HCT116 (cell line): Measurements from ENCODE around the gene NPEPL1. TPM values are rescaled to one million over a fixed set of nuclear protein-coding genes. Genes with fewer than 3 reads are reported as not detected.

Experiments used
- ATAC-seq: fragments of 200-7000 bp; cut with Tn5 transposase; 2 replicates; pipeline ENCODE4 v1.9.1; 2020; ENCODE audit warnings: mild to moderate bottlenecking, moderate library complexity
- BruUV-seq: library from RNA; stranded (reverse); fragments of 400-500 nt; replicated peaks from 2 replicates; lab custom pipeline; 2021; lab: Mats Ljungman, UMichigan
- CTCF ChIA-PET: fragments of 300-600 bp; sonication (Branson Sonifier 250); formaldehyde crosslinking; loops from one replicate; lab custom pipeline; 2021; ENCODE audit warnings: antibody characterized with exemption; lab: Charles Lee
- POLR2A ChIA-PET: fragments of 300-600, 350-600 bp; sonication (Branson Sonifier 250); formaldehyde crosslinking; loops from one replicate; lab custom pipeline; 2021; ENCODE audit warnings: antibody characterized with exemption; lab: Charles Lee
- RAD21 ChIA-PET, 2 experiments: fragments of 300-600 bp; sonication (Branson Sonifier 250); formaldehyde crosslinking; loops; one replicate each; lab custom pipeline; 2023; ENCODE audit warnings: low total read pairs in 2 of 2; ENCODE audit not compliant: uncharacterized antibody in 2 of 2, unreplicated experiment in 2 of 2, low non-redundant PET in 1 of 2; lab: Charles Lee
- DNase-seq: peaks from one replicate; pipeline ENCODE4 v3.0.0-alpha.2; 2010; ENCODE audit warnings: low read depth, low spot score
- H2AFZ ChIP-seq: fragments of 200-600 bp; shearing (Covaris generic), sonication (generic); 2 replicates; pipeline ENCODE4 v1.6.1; 2017; ENCODE audit warnings: low read depth, mixed run types, mixed read lengths, antibody characterized with exemption, low read length; ENCODE audit not compliant: poor library complexity, severe bottlenecking
- H3K27ac ChIP-seq: 2 replicates; pipeline ENCODE4 v1.5.1; 2012; ENCODE audit warnings: low read depth, low read length
- H3K27me3 ChIP-seq: fragments of 200-600 bp; sonication (generic); 2 replicates; pipeline ENCODE4 v1.6.1; 2016; ENCODE audit warnings: mixed run types, low read length, mixed read lengths; ENCODE audit not compliant: insufficient read depth
- H3K36me3 ChIP-seq, 2 experiments: fragments of 200-500 bp in 1 of 2; fragments of 200-600 bp in 1 of 2; sonication (Bioruptor generic) in 1 of 2; sonication (generic) in 1 of 2; 2 replicates each; pipeline versions ENCODE4 v1.5.1 to v1.6.1; 2014 to 2016; ENCODE audit warnings: low read length in 2 of 2, inconsistent platforms in 1 of 2, mixed read lengths in 1 of 2, mixed run types in 1 of 2; ENCODE audit not compliant: insufficient read depth in 2 of 2, control insufficient read depth in 1 of 2
- H3K4me1 ChIP-seq, 2 experiments: fragments of 200-600 bp in 1 of 2; sonication (generic) in 1 of 2; 2 replicates each; pipeline versions ENCODE4 v1.5.1 to v1.6.1; 2012 to 2017; ENCODE audit warnings: low read length in 2 of 2, inconsistent platforms in 1 of 2, mild to moderate bottlenecking in 1 of 2, mixed read lengths in 1 of 2, mixed run types in 1 of 2, moderate library complexity in 1 of 2; ENCODE audit not compliant: insufficient read depth in 2 of 2, control insufficient read depth in 1 of 2
- H3K4me2 ChIP-seq: fragments of 200-600 bp; sonication (generic); 2 replicates; pipeline ENCODE4 v1.6.1; 2017; ENCODE audit warnings: mixed run types, low read length, mixed read lengths
- H3K4me3 ChIP-seq, 2 experiments: fragments of 200-600 bp in 1 of 2; sonication (generic) in 1 of 2; replicated peaks in 1 of 2; 2 replicates each; pipeline ENCODE4 v1.5.1; 2011 to 2016; ENCODE audit warnings: low read length in 2 of 2, control low read depth in 1 of 2, low read depth in 1 of 2, mild to moderate bottlenecking in 1 of 2, mixed read lengths in 1 of 2, mixed run types in 1 of 2
- H3K79me2 ChIP-seq: fragments of 200-600 bp; sonication (generic); 2 replicates; pipeline ENCODE4 v1.6.1; 2017; ENCODE audit warnings: mild to moderate bottlenecking, mixed run types, low read length, moderate library complexity, mixed read lengths; ENCODE audit not compliant: insufficient read depth
- H3K9ac ChIP-seq: fragments of 200-600 bp; sonication (generic); 2 replicates; pipeline ENCODE4 v1.6.1; 2016; ENCODE audit warnings: low read length, mixed read lengths
- H3K9me2 ChIP-seq: fragments of 200-600 bp; sonication (generic), shearing (Covaris generic); 2 replicates; pipeline ENCODE4 v1.6.1; 2017; ENCODE audit warnings: mixed run types, mild to moderate bottlenecking, moderate library complexity; ENCODE audit not compliant: insufficient read depth
- H3K9me3 ChIP-seq, 2 experiments: fragments of 200-500 bp in 1 of 2; fragments of 200-600 bp in 1 of 2; sonication (Bioruptor generic) in 1 of 2; sonication (generic) in 1 of 2; 2 replicates each; pipeline ENCODE4 v1.6.1; 2014 to 2017; ENCODE audit warnings: low read length in 2 of 2, mixed read lengths in 2 of 2, inconsistent platforms in 1 of 2, low read depth in 1 of 2, mild to moderate bottlenecking in 1 of 2, mixed run types in 1 of 2, moderate library complexity in 1 of 2; ENCODE audit not compliant: control insufficient read depth in 1 of 2, insufficient read depth in 1 of 2
- H4K20me1 ChIP-seq: fragments of 200-600 bp; sonication (generic), shearing (Covaris generic); 2 replicates; pipeline ENCODE4 v1.6.1; 2017; ENCODE audit warnings: mixed run types, mild to moderate bottlenecking, moderate library complexity; ENCODE audit not compliant: insufficient read depth
- CBX3 ChIP-seq: IDR thresholded peaks from 2 replicates; pipeline ENCODE4 v1.6.1; 2012; ENCODE audit warnings: low read depth
- EZH2phosphoT487 ChIP-seq: fragments of 200-600 bp; IDR thresholded peaks from 2 replicates; pipeline ENCODE4 v1.6.1; 2018; ENCODE audit warnings: antibody characterized with exemption, borderline replicate concordance
- POLR2A ChIP-seq: IDR thresholded peaks from 2 replicates; pipeline ENCODE4 v1.7.0; 2011; ENCODE audit warnings: borderline replicate concordance; ENCODE audit not compliant: insufficient read depth, insufficient read length; ENCODE audit errors: extremely low read depth
- SP1 ChIP-seq: IDR thresholded peaks from 2 replicates; pipeline ENCODE4 v1.6.1; 2012; ENCODE audit warnings: low read depth
- YY1 ChIP-seq: IDR thresholded peaks from 2 replicates; pipeline ENCODE4 v1.6.1; 2011; ENCODE audit warnings: low read length, low read depth, moderate library complexity, mild to moderate bottlenecking; ENCODE audit not compliant: insufficient replicate concordance; ENCODE audit errors: extremely low read depth
- intact Hi-C: fragments of 100-400 bp; cut with micrococcal nuclease; formaldehyde crosslinking; loops from 2 replicates; pipeline ENCODE4 v1.10.0; 2022
- total RNA-seq: library from RNA; stranded (reverse); gene quantifications from one replicate; pipeline ENCODE4 v1.2.1, GENCODE V29; 2021; ENCODE audit not compliant: unreplicated experiment
- TF ChIP-seq, protein P1 (sequence below): IDR thresholded peaks from 2 replicates; pipeline ENCODE4 v1.6.1; 2012; ENCODE audit warnings: low read depth

The NPEPL1 gene
- total RNA-seq, 1 experiment from 2014 or later, result 16.6 TPM

DNA sequence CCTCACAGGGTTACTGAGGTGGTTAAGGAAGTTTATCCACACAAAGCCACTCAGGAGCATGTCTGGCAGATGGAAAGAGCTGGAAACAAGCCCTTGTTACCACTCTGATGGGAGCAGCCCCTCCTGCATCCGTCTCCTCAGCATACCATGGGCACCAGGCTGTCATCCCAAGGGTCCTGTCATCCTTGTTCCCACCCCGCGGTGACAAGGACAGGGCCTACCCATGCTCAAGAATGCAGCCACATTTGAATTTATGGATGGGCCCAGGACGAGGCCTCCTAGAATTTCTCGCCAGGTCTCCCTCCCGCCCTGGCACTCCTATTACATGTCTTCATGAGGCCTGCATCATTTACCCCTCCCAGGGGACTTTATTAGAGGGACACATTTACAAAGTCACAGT is 60.0 kb downstream of the NPEPL1 start:
- Histone ChIP-seq H3K9me2 (no peaks in the 10 kb centered on the region), H3K4me3 (no peak overlapping the region), H4K20me1 (no peaks in the 10 kb centered on the region), H3K4me2 (no peak overlapping the region), H3K9me3 (no peaks in the 10 kb centered on the region), H3K27ac (no peak overlapping the region), H3K4me1 (no peaks in the 10 kb centered on the region), H3K9ac (no peak overlapping the region), H3K27me3 (peaks cover 35% of the 10 kb centered on the region), H3K79me2 (no peaks in the 10 kb centered on the region), H3K36me3 (no peaks in the 10 kb centered on the region), H2AFZ (no peak overlapping the region)
- ChIA-PET RAD21 (no interaction called here), POLR2A (no interaction called here), CTCF (no interaction called here)
- TF ChIP-seq POLR2A (no peak), CBX3 (no peak), EZH2phosphoT487 (no peak), YY1 (no peak)
- no TSS peak for BruUV-seq
- intact Hi-C loops, result no loop called here
- no peak for DNase-seq
- no peak for ATAC-seq

DNA sequence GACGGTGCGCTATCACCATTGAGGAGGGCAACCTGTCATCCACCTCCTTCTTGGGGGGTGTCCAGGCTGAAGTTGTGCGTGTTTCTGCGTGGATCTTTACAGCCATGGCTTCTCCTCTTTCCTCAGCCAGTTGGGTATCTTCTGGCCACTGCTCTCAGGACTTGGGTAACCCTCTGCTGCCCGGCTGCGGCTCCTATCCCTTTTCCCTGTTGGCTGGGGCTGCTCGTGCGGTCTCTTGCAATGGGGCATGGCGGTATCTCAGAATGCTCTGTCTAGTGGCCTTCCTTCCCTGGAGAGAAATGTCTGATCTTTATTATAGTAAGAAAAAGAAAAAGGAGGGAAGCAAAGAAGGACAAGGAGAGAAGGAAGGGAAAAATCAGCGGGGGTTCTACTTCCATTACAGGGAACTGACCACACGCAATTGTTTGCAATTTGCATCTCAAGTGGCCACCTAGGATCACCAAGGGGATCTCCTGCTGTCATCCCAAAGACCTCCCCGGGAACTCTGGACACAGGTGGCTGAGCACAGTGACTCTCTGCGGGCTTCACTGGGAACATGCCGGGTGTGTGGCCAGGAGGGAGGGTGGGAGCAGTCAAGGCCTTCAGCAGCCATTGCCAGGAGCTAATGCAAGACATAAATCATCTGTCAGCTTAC is 60.8 kb downstream of the NPEPL1 start:
- ChIA-PET RAD21 (no interaction called here), CTCF (no interaction called here)
- H3K36me3 ChIP-seq, result no peaks in the 10 kb centered on the region
- H3K4me1 ChIP-seq, result no peaks in the 10 kb centered on the region
- no peak overlapping the region for H3K4me3 ChIP-seq
- no peak overlapping the region for H2AFZ ChIP-seq
- H3K9me2 ChIP-seq, result no peaks in the 10 kb centered on the region
- H3K79me2 ChIP-seq, result no peaks in the 10 kb centered on the region
- no TSS peak for BruUV-seq
- H3K27ac ChIP-seq, result no peak overlapping the region
- DNase-seq, result no peak
- intact Hi-C loops, result no loop called here
- TF ChIP-seq, protein P1, sequence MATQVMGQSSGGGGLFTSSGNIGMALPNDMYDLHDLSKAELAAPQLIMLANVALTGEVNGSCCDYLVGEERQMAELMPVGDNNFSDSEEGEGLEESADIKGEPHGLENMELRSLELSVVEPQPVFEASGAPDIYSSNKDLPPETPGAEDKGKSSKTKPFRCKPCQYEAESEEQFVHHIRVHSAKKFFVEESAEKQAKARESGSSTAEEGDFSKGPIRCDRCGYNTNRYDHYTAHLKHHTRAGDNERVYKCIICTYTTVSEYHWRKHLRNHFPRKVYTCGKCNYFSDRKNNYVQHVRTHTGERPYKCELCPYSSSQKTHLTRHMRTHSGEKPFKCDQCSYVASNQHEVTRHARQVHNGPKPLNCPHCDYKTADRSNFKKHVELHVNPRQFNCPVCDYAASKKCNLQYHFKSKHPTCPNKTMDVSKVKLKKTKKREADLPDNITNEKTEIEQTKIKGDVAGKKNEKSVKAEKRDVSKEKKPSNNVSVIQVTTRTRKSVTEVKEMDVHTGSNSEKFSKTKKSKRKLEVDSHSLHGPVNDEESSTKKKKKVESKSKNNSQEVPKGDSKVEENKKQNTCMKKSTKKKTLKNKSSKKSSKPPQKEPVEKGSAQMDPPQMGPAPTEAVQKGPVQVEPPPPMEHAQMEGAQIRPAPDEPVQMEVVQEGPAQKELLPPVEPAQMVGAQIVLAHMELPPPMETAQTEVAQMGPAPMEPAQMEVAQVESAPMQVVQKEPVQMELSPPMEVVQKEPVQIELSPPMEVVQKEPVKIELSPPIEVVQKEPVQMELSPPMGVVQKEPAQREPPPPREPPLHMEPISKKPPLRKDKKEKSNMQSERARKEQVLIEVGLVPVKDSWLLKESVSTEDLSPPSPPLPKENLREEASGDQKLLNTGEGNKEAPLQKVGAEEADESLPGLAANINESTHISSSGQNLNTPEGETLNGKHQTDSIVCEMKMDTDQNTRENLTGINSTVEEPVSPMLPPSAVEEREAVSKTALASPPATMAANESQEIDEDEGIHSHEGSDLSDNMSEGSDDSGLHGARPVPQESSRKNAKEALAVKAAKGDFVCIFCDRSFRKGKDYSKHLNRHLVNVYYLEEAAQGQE, result no peak
- TF ChIP-seq SP1, result no peak
- TF ChIP-seq, all 23 proteins: peak for 0
- H3K4me2 ChIP-seq, result no peak overlapping the region
- no peaks in the 10 kb centered on the region for H4K20me1 ChIP-seq
- no peaks in the 10 kb centered on the region for H3K9me3 ChIP-seq
- peaks cover 32% of the 10 kb centered on the region for H3K27me3 ChIP-seq
- H3K9ac ChIP-seq, result no peak overlapping the region
- POLR2A ChIA-PET, result no interaction called here
- ATAC-seq, result no peak
